OCI-LY3 (cell line): ENCODE results near the gene TLN1.

ENCODE experiments used
- H2AFZ ChIP-seq: fragments of 200-600, 300-600 bp; shearing (Covaris generic); 2 replicates; pipeline ENCODE4 v1.6.0; 2014; ENCODE audit warnings: antibody characterized with exemption, low read depth, low read length
- H3K27ac ChIP-seq: fragments of 200-600, 300-600 bp; sonication (generic); 2 replicates; pipeline ENCODE4 v1.5.1; 2014; ENCODE audit warnings: mild to moderate bottlenecking, low read length, moderate library complexity, mixed read lengths
- H3K27me3 ChIP-seq: fragments of 200-600, 300-600 bp; sonication (generic); 2 replicates; pipeline ENCODE4 v1.6.1; 2014; ENCODE audit warnings: low read depth, low read length, mixed read lengths
- H3K36me3 ChIP-seq: fragments of 200-600, 300-600 bp; sonication (generic); replicated peaks from 2 replicates; pipeline ENCODE3; 2014; ENCODE audit warnings: low read depth, low read length, mixed read lengths
- H3K4me1 ChIP-seq: fragments of 300-600, 200-600 bp; sonication (generic); 2 replicates; pipeline ENCODE4 v1.6.1; 2014; ENCODE audit warnings: low read length, mixed read lengths
- H3K4me2 ChIP-seq: fragments of 200-600, 300-600 bp; sonication (generic); 2 replicates; pipeline ENCODE4 v1.6.1; 2014; ENCODE audit warnings: low read length, mixed read lengths
- H3K4me3 ChIP-seq: fragments of 300-600, 200-600 bp; sonication (generic); 2 replicates; pipeline ENCODE4 v1.5.1; 2014; ENCODE audit warnings: antibody characterized with exemption, mild to moderate bottlenecking, low read length, moderate library complexity
- H3K79me2 ChIP-seq: fragments of 300-600, 200-600 bp; shearing (Covaris generic); 2 replicates; pipeline ENCODE4 v1.6.1; 2014; ENCODE audit warnings: mild to moderate bottlenecking, low read length, mixed read lengths
- H3K9ac ChIP-seq: fragments of 300-600, 200-600 bp; shearing (Covaris generic); 2 replicates; pipeline ENCODE4 v1.6.0; 2014; ENCODE audit warnings: mild to moderate bottlenecking, low read length, moderate library complexity
- H3K9me3 ChIP-seq: fragments of 200-600, 300-600 bp; shearing (Covaris generic); 2 replicates; pipeline ENCODE4 v1.6.1; 2014; ENCODE audit warnings: low read length, mixed read lengths; ENCODE audit not compliant: insufficient read depth
- H4K20me1 ChIP-seq: fragments of 200-600, 300-600 bp; sonication (generic); 2 replicates; pipeline ENCODE4 v1.6.1; 2016; ENCODE audit warnings: low read length, mixed read lengths; ENCODE audit not compliant: insufficient read depth
- EZH2phosphoT487 ChIP-seq: fragments of 200-600 bp; shearing (Covaris generic); IDR thresholded peaks from 2 replicates; pipeline ENCODE4 v1.6.1; 2018; ENCODE audit warnings: antibody characterized with exemption, mixed run types, low read depth
- TF ChIP-seq, protein P1 (sequence below): fragments of 200-600, 300-600 bp; sonication (generic); IDR thresholded peaks from 2 replicates; pipeline ENCODE4 v1.5.1; 2014; ENCODE audit warnings: antibody characterized with exemption, low read length, low read depth

The TLN1 gene

DNA sequence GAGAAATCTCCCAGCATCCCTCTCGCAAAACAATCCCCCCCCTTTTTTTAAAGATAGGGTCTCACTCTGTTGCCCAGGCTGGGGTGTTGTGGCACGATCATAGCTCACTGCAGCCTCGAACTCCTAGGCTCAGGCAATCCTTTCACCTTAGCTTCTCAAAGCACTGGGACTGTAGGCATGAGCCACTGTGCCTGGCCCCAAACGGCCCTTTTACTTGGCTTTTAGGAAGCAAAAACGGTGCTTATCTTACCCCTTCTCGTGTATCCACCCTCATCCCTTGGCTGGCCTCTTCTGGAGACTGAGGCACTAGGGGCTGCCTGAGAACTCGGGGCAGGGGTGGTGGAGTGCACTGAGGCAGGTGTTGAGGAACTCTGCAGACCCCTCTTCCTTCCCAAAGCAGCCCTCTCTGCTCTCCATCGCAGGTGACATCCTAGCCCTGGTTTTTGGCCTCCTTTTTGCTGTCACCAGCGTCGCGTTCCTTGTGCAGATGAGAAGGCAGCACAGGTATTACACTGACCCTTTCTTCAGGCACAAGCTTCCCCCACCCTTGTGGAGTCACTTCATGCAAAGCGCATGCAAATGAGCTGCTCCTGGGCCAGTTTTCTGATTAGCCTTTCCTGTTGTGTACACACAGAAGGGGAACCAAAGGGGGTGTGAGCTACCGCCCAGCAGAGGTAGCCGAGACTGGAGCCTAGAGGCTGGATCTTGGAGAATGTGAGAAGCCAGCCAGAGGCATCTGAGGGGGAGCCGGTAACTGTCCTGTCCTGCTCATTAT, 51.5 kb downstream of the TLN1 start:
- Histone ChIP-seq H3K36me3 (no peaks in the 10 kb centered on the region), H2AFZ (no peak overlapping the region), H3K27me3 (no peaks in the 10 kb centered on the region), H3K9me3 (no peaks in the 10 kb centered on the region), H3K4me3 (no peak overlapping the region), H3K4me2 (no peak overlapping the region), H3K27ac (no peak overlapping the region), H3K79me2 (no peaks in the 10 kb centered on the region), H4K20me1 (no peaks in the 10 kb centered on the region), H3K9ac (no peak overlapping the region), H3K4me1 (peaks cover 12% of the 10 kb centered on the region)
- TF ChIP-seq EZH2phosphoT487, result no peak

DNA sequence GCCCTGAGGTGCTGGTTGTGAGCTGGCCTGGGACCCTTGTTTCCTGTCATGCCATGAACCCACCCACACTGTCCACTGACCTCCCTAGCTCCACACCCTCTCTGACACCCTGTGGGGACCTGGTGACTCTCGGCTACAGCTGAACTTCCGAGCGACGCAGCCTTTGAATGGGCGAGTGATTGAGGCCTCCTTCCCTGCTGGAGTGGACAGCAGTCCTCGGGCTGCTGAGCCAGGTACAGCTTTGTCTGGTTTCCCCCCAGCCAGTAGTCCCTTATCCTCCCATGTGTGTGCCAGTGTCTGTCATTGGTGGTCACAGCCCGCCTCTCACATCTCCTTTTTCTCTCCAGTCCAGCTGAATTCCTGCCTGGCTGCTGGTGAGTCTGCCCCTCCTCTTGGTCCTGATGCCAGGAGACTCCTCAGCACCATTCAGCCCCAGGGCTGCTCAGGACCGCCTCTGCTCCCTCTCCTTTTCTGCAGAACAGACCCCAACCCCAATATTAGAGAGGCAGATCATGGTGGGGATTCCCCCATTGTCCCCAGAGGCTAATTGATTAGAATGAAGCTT, 52.1 kb downstream of the TLN1 start:
- Histone ChIP-seq H3K36me3 (no peaks in the 10 kb centered on the region), H3K4me3 (no peak overlapping the region), H2AFZ (no peak overlapping the region), H3K4me2 (no peak overlapping the region), H3K4me1 (peaks cover 12% of the 10 kb centered on the region), H3K27me3 (no peaks in the 10 kb centered on the region), H3K9ac (no peak overlapping the region), H3K9me3 (no peaks in the 10 kb centered on the region), H4K20me1 (no peaks in the 10 kb centered on the region), H3K79me2 (no peaks in the 10 kb centered on the region), H3K27ac (no peak overlapping the region)
- TF ChIP-seq EZH2phosphoT487, result no peak
- TF ChIP-seq, protein P1, sequence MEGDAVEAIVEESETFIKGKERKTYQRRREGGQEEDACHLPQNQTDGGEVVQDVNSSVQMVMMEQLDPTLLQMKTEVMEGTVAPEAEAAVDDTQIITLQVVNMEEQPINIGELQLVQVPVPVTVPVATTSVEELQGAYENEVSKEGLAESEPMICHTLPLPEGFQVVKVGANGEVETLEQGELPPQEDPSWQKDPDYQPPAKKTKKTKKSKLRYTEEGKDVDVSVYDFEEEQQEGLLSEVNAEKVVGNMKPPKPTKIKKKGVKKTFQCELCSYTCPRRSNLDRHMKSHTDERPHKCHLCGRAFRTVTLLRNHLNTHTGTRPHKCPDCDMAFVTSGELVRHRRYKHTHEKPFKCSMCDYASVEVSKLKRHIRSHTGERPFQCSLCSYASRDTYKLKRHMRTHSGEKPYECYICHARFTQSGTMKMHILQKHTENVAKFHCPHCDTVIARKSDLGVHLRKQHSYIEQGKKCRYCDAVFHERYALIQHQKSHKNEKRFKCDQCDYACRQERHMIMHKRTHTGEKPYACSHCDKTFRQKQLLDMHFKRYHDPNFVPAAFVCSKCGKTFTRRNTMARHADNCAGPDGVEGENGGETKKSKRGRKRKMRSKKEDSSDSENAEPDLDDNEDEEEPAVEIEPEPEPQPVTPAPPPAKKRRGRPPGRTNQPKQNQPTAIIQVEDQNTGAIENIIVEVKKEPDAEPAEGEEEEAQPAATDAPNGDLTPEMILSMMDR, result no peak

DNA sequence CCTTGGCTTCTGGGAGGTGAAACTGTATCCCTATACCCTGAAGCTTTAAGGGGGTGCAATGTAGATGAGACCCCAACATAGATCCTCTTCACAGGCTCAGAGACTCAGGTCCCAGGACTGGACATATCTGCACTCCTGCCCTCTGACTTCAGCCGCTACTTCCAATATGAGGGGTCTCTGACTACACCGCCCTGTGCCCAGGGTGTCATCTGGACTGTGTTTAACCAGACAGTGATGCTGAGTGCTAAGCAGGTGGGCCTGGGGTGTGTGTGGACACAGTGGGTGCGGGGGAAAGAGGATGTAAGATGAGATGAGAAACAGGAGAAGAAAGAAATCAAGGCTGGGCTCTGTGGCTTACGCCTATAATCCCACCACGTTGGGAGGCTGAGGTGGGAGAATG, 52.9 kb downstream of the TLN1 start:
- no peaks in the 10 kb centered on the region for H4K20me1 ChIP-seq
- TF ChIP-seq, protein P1, result no peak
- no peak for TF ChIP-seq EZH2phosphoT487

DNA sequence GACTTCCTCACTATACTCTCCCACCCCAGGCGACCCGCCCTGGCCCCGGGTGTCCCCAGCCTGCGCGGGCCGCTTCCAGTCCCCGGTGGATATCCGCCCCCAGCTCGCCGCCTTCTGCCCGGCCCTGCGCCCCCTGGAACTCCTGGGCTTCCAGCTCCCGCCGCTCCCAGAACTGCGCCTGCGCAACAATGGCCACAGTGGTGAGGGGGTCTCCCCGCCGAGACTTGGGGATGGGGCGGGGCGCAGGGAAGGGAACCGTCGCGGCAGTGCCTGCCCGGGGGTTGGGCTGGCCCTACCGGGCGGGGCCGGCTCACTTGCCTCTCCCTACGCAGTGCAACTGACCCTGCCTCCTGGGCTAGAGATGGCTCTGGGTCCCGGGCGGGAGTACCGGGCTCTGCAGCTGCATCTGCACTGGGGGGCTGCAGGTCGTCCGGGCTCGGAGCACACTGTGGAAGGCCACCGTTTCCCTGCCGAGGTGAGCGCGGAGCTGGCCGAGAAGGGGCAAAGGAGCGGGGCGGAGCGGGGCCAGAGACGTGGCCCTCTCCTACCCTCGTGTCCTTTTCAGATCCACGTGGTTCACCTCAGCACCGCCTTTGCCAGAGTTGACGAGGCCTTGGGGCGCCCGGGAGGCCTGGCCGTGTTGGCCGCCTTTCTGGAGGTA, 56.1 kb downstream of the TLN1 start:
- Histone ChIP-seq H3K4me2 (peak overlapping the region; percentile 50), H3K27me3 (peaks cover 10% of the 10 kb centered on the region), H3K4me3 (peak overlapping the region; percentile 63), H4K20me1 (no peaks in the 10 kb centered on the region), H3K79me2 (no peaks in the 10 kb centered on the region), H3K9me3 (no peaks in the 10 kb centered on the region), H3K9ac (peak overlapping the region; percentile 41; the same call in 1 of the 2 replicates), H3K36me3 (no peaks in the 10 kb centered on the region), H3K4me1 (peaks cover 15% of the 10 kb centered on the region), H2AFZ (peak overlapping the region; percentile 46; the same call in 1 of the 2 replicates), H3K27ac (no peak overlapping the region)
- TF ChIP-seq EZH2phosphoT487, result no peak
- TF ChIP-seq, protein P1, result no peak

More for the DNA sequence above, 52.9 kb downstream of the TLN1 start:
- no peak overlapping the region for H3K9ac ChIP-seq
- no peaks in the 10 kb centered on the region for H3K36me3 ChIP-seq
- H3K9me3 ChIP-seq, result no peaks in the 10 kb centered on the region
- no peak overlapping the region for H2AFZ ChIP-seq
- H3K27ac ChIP-seq, result no peak overlapping the region
- H3K79me2 ChIP-seq, result no peaks in the 10 kb centered on the region
- no peak overlapping the region for H3K4me3 ChIP-seq
- H3K4me1 ChIP-seq, result peaks cover 12% of the 10 kb centered on the region
- peaks cover 7% of the 10 kb centered on the region for H3K27me3 ChIP-seq
- no peak overlapping the region for H3K4me2 ChIP-seq
